ENCODE data around the gene PCSK4.
"Not testable (repeated sequence)": the region's sequence is repeated elsewhere in the genome, so short reads cannot be mapped to it uniquely, and the experiment has no call there.

PCSK4 gene

GRCh38 chr19:1490311-1491113 lies at the start of gene PCSK4:
PCSK4 (minus strand) TSS chr19:1490350; CDS start chr19:1490346, 4 bp downstream.
- peak; percentile 95 for DNase-seq (ENCODE audit: low read depth)

GRCh38 chr19:1539749-1540148 lies 49.6 kb upstream of the PCSK4 start:
- DNase-seq (ENCODE audit: low read depth) = not testable (repeated sequence)

GRCh38 chr19:1538978-1539377 lies 48.8 kb upstream of the PCSK4 start:
- no peak for DNase-seq (ENCODE audit: low read depth)

- not testable (repeated sequence) for DNase-seq (ENCODE audit: low read depth)
Measured at GRCh38 chr19:1535699-1536098, 45.5 kb upstream of the PCSK4 start.

- DNase-seq (ENCODE audit: low read depth) = no peak
Measured at GRCh38 chr19:1534972-1535371, 44.8 kb upstream of the PCSK4 start.

- no peak for DNase-seq (ENCODE audit: low read depth)
Measured at GRCh38 chr19:1533510-1534150, 43.5 kb upstream of the PCSK4 start.

- DNase-seq (ENCODE audit: low read depth) = no peak
Measured at GRCh38 chr19:1532003-1532402, 41.9 kb upstream of the PCSK4 start.

GRCh38 chr19:1531587-1531986 lies 41.4 kb upstream of the PCSK4 start:
- DNase-seq (ENCODE audit: low read depth) = no peak

- not testable (repeated sequence) for DNase-seq (ENCODE audit: low read depth)
Measured at GRCh38 chr19:1530856-1531255, 40.7 kb upstream of the PCSK4 start.

- DNase-seq (ENCODE audit: low read depth) = no peak
Measured at GRCh38 chr19:1529430-1529816, 39.3 kb upstream of the PCSK4 start.

GRCh38 chr19:1528596-1529429 lies 38.7 kb upstream of the PCSK4 start:
- DNase-seq (ENCODE audit: low read depth) = no peak

- no peak for DNase-seq (ENCODE audit: low read depth)
Measured at GRCh38 chr19:1527650-1528309, 37.6 kb upstream of the PCSK4 start.

- no peak for DNase-seq (ENCODE audit: low read depth)
Measured at GRCh38 chr19:1526979-1527649, 37.0 kb upstream of the PCSK4 start.

GRCh38 chr19:1526066-1526778 lies 36.1 kb upstream of the PCSK4 start:
- DNase-seq (ENCODE audit: low read depth) = no peak

- no peak for DNase-seq (ENCODE audit: low read depth)
Measured at GRCh38 chr19:1525343-1525742, 35.2 kb upstream of the PCSK4 start.

GRCh38 chr19:1524972-1525325 lies 34.8 kb upstream of the PCSK4 start:
- DNase-seq (ENCODE audit: low read depth) = no peak

- DNase-seq (ENCODE audit: low read depth) = no peak
Measured at GRCh38 chr19:1524287-1524971, 34.3 kb upstream of the PCSK4 start.

GRCh38 chr19:1523412-1524286 lies 33.5 kb upstream of the PCSK4 start, which contains the start of gene PLK5:
PLK5 (plus strand) TSS chr19:1524077; CDS start chr19:1526997, 2,920 bp downstream.
- DNase-seq (ENCODE audit: low read depth) = no peak

GRCh38 chr19:1522838-1523237 lies 32.7 kb upstream of the PCSK4 start:
- no peak for DNase-seq (ENCODE audit: low read depth)
